ENCODE data around the gene METTL25. TPM values are rescaled to one million over a fixed set of nuclear protein-coding genes. Genes with fewer than 3 reads are reported as not detected.

Gene METTL25
- total and polyA plus RNA-seq, 7 donors, result 2.2 to 14.4 (median 7.0) TPM

GRCh38 chr12:82440885-82441284, 82.6 kb downstream of the METTL25 start:
- WGBS, 3 donors, result 64 to 77% (median 76%) methylated on average over 1 of the region's 1 CpG
- H3K4me3 ChIP-seq, result no peak overlapping the region
- no peak for ATAC-seq
- no peaks in the 10 kb centered on the region for H3K9me3 ChIP-seq
- H3K27ac ChIP-seq, result no peak overlapping the region
- H3K36me3 ChIP-seq (ENCODE audit: insufficient read depth in 1 of 2, low read depth in 1 of 2), result peaks cover 6 to 44% of the 10 kb centered on the region in 2 donors
- no peak for DNase-seq
- intact Hi-C loops (cut with DNase I), result no loop called here
- H3K4me1 ChIP-seq, result no peaks in the 10 kb centered on the region
- H3K27me3 ChIP-seq (ENCODE audit: insufficient read depth in 3 of 3, low read length in 2 of 3), result no peaks in the 10 kb centered on the region
- TF ChIP-seq, protein P1, sequence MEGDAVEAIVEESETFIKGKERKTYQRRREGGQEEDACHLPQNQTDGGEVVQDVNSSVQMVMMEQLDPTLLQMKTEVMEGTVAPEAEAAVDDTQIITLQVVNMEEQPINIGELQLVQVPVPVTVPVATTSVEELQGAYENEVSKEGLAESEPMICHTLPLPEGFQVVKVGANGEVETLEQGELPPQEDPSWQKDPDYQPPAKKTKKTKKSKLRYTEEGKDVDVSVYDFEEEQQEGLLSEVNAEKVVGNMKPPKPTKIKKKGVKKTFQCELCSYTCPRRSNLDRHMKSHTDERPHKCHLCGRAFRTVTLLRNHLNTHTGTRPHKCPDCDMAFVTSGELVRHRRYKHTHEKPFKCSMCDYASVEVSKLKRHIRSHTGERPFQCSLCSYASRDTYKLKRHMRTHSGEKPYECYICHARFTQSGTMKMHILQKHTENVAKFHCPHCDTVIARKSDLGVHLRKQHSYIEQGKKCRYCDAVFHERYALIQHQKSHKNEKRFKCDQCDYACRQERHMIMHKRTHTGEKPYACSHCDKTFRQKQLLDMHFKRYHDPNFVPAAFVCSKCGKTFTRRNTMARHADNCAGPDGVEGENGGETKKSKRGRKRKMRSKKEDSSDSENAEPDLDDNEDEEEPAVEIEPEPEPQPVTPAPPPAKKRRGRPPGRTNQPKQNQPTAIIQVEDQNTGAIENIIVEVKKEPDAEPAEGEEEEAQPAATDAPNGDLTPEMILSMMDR (IDR thresholded peaks at IDR 0.05), result no peak

GRCh38 chr12:82448911-82449578, 90.7 kb downstream of the METTL25 start:
- Histone ChIP-seq H3K9me3 (no peaks in the 10 kb centered on the region), H3K27me3 (ENCODE audit: insufficient read depth in 3 of 3, low read length in 2 of 3) (no peaks in the 10 kb centered on the region), H3K4me3 (no peak overlapping the region), H3K36me3 (ENCODE audit: insufficient read depth in 1 of 2, low read depth in 1 of 2) (peaks cover 0 to 17% of the 10 kb centered on the region in 2 donors), H3K4me1 (no peaks in the 10 kb centered on the region), H3K27ac (no peak overlapping the region)
- TF ChIP-seq, protein P1 (IDR thresholded peaks at IDR 0.05), result no peak
- 59 to 69% (median 60%) methylated on average over 2 of the region's 2 CpGs for WGBS, 3 donors
- no peak for DNase-seq
- ATAC-seq, result no peak
- intact Hi-C loops (cut with DNase I), result no loop called here

- peaks cover 0 to 42% of the 10 kb centered on the region in 2 donors for H3K36me3 ChIP-seq (ENCODE audit: insufficient read depth in 1 of 2, low read depth in 1 of 2)
- ATAC-seq (no peak), DNase-seq (no peak)
- intact Hi-C loops (cut with DNase I), result no loop called here
- H3K27ac ChIP-seq, result no peak overlapping the region
- WGBS, 3 donors, result 78 to 84% (median 80%) methylated on average over 2 of the region's 2 CpGs
- H3K4me1 ChIP-seq, result no peaks in the 10 kb centered on the region
- TF ChIP-seq, protein P1 (IDR thresholded peaks at IDR 0.05), result no peak
- no peak overlapping the region for H3K4me3 ChIP-seq
- H3K9me3 ChIP-seq, result no peaks in the 10 kb centered on the region
- H3K27me3 ChIP-seq (ENCODE audit: insufficient read depth in 3 of 3, low read length in 2 of 3), result no peaks in the 10 kb centered on the region
Observed at GRCh38 chr12:82456633-82457032, 98.3 kb downstream of the METTL25 start.

- no peaks in the 10 kb centered on the region for H3K9me3 ChIP-seq
- peaks cover 0 to 38% of the 10 kb centered on the region in 2 donors for H3K36me3 ChIP-seq (ENCODE audit: insufficient read depth in 1 of 2, low read depth in 1 of 2)
- TF ChIP-seq, protein P1 (IDR thresholded peaks at IDR 0.05), result no peak
- intact Hi-C loops (cut with DNase I), result no loop called here
- 94 to 96% (median 95%) methylated on average over 1 of the region's 1 CpG for WGBS, 3 donors
- no peak overlapping the region for H3K27ac ChIP-seq
- DNase-seq, result no peak
- H3K4me3 ChIP-seq, result no peak overlapping the region
- no peaks in the 10 kb centered on the region for H3K4me1 ChIP-seq
- no peaks in the 10 kb centered on the region for H3K27me3 ChIP-seq (ENCODE audit: insufficient read depth in 3 of 3, low read length in 2 of 3)
- ATAC-seq, result no peak
Observed at GRCh38 chr12:82458101-82458500, 99.8 kb downstream of the METTL25 start.

DNA sequence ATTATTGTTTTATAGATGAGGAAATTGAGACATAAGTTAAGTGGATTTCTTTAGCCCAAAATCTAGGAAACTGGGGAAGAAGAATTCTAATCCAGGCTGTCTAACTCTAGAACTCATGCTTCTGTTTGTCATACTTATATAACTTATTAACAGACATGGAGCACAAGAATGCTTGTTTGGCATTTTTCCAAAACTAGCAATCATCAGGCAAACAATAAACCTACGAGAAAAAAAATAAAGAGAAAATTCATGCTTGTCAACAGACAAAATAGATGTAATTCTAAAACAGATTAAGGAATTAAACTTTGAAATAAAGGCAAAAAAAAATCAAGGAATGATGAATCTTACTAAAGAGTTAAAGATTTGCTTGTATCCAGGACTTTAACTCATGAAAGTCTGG, 103.1 kb downstream of the METTL25 start:
- Histone ChIP-seq H3K4me3 (no peak overlapping the region), H3K36me3 (ENCODE audit: insufficient read depth in 1 of 2, low read depth in 1 of 2) (peaks cover 0 to 38% of the 10 kb centered on the region in 2 donors), H3K9me3 (no peaks in the 10 kb centered on the region), H3K27me3 (ENCODE audit: insufficient read depth in 3 of 3, low read length in 2 of 3) (no peaks in the 10 kb centered on the region), H3K27ac (no peak overlapping the region), H3K4me1 (no peaks in the 10 kb centered on the region)
- 43 to 55% (median 51%) methylated on average over 1 of the region's 1 CpG for WGBS, 3 donors
- intact Hi-C loops (cut with DNase I), result no loop called here
- TF ChIP-seq, protein P1 (IDR thresholded peaks at IDR 0.05), result no peak
- DNase-seq, result no peak
- no peak for ATAC-seq
